ENCODE data around the gene NDN. TPM values are rescaled to one million over a fixed set of nuclear protein-coding genes. Genes with fewer than 3 reads are reported as not detected.

The NDN gene, protein sequence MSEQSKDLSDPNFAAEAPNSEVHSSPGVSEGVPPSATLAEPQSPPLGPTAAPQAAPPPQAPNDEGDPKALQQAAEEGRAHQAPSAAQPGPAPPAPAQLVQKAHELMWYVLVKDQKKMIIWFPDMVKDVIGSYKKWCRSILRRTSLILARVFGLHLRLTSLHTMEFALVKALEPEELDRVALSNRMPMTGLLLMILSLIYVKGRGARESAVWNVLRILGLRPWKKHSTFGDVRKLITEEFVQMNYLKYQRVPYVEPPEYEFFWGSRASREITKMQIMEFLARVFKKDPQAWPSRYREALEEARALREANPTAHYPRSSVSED
- 16.1 and 16.9 TPM in 2 replicates for total RNA-seq

DNA sequence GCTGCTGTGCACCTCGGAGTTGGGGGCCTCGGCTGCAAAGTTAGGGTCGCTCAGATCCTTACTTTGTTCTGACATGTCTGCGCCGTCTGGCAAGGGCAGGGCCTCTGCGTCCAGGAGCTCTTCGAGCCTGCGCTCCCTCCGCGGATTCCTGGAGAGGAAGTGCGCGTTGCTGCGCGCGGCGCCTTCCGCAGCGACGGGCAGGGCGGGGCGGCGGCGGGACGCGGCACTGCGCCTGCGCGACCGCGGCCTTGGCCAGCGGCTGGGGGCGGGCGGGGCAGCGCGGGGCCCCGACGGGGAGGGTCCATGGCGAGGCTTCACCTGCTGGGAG lies at the start of gene NDN:
Gene NDN (minus strand): TSS at position 163 of the 328 bp plus-strand sequence. CDS start 88 bp downstream, at position 75.

DNA sequence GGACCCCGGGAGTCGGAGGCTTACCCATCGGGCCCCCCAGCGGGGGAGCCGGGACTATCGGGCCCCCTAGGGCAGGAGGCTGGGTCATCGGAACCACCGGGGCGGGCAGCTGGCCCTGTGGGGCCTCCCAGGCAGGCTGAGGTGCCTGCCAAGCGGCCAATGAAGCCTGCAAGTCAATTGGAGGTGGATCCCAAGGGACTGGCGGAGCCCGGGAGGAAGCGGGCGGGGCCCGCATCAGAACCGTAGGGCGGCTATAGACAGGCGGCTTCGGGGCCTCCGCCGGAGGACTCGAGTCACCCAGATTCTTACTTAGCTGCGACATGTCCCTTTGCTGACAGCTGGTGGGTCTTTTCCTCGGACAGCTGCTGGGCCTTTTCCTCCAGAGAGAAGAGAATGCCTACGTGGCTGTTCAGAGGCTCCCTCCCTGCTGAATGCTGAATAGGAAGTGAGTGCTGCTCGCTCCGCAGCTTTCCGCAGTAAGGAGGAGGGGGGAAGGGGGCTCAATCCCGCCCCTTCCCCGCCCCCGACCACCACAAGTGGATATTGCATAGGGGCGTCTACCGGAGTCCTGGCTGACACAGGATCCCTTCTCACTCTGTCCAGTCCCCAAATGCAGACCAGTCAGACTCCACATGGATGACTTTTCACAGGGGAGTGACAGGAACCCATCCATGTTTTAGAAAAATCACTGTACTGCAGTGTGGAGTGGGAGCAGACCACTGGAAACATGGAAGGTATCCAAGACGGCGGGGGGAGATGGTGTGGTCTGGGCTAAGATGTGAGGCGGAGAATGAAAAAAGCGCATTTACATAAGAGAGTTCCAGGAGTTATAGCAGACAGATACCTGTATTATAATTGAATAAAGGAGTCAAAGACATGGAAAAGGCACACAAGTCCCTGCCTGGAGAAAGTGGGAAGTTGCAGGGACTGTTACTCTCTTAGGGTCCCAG lies 39.4 kb downstream of the NDN start, which contains the start of gene MAGEL2:
Gene MAGEL2 (minus strand): TSS at position 447 of the 950 bp plus-strand sequence. CDS start 125 bp downstream, at position 322.

Other genes with a start within 250 kb of the NDN start
- not detected in 2 replicates for gene GOLGA6L2, start 240.1 kb downstream of the NDN start, total RNA-seq
- 0.07 TPM in 1 of 2 replicates, not detected in the other for gene MKRN3, start 121.6 kb downstream of the NDN start, total RNA-seq
- not detected in 2 replicates for gene MAGEL2, start 39.4 kb downstream of the NDN start, total RNA-seq